Measurements from ENCODE around the gene NEUROD2. TPM values are rescaled to one million over a fixed set of nuclear protein-coding genes. Genes with fewer than 3 reads are reported as not detected.

Gene NEUROD2
- total RNA-seq, 1 donor from 2014 or later, result not detected

GRCh38 chr17:39604911-39605491, 2.7 kb downstream of the NEUROD2 start:
- Histone ChIP-seq H3K4me3 (ENCODE audit: low read depth, low read length) (no peak overlapping the region), H3K36me3 (ENCODE audit: control insufficient read depth, insufficient read depth, low read length) (no peaks in the 10 kb centered on the region), H3K27me3 (ENCODE audit: control insufficient read depth, insufficient read depth, low read length) (peaks cover 99% of the 10 kb centered on the region)
- DNase-seq (ENCODE audit: low read depth), result no peak
- TF ChIP-seq CTCF (IDR thresholded peaks at IDR 0.05; ENCODE audit: insufficient read depth, low read length, poor library complexity, severe bottlenecking), result no peak

GRCh38 chr17:39603304-39604016, 4.3 kb downstream of the NEUROD2 start:
- Histone ChIP-seq H3K4me3 (ENCODE audit: low read depth, low read length) (no peak overlapping the region), H3K36me3 (ENCODE audit: control insufficient read depth, insufficient read depth, low read length) (no peaks in the 10 kb centered on the region), H3K27me3 (ENCODE audit: control insufficient read depth, insufficient read depth, low read length) (peaks cover 99% of the 10 kb centered on the region)
- DNase-seq (ENCODE audit: low read depth), result no peak
- TF ChIP-seq CTCF (IDR thresholded peaks at IDR 0.05; ENCODE audit: insufficient read depth, low read length, poor library complexity, severe bottlenecking), result no peak

GRCh38 chr17:39602533-39603303, 5.0 kb downstream of the NEUROD2 start:
- TF ChIP-seq CTCF (IDR thresholded peaks at IDR 0.05; ENCODE audit: insufficient read depth, low read length, poor library complexity, severe bottlenecking), result no peak
- no peaks in the 10 kb centered on the region for H3K36me3 ChIP-seq (ENCODE audit: control insufficient read depth, insufficient read depth, low read length)
- no peak for DNase-seq (ENCODE audit: low read depth)

GRCh38 chr17:39601758-39602532, 5.8 kb downstream of the NEUROD2 start:
- TF ChIP-seq CTCF (IDR thresholded peaks at IDR 0.05; ENCODE audit: insufficient read depth, low read length, poor library complexity, severe bottlenecking), result no peak
- no peak overlapping the region for H3K4me3 ChIP-seq (ENCODE audit: low read depth, low read length)
- DNase-seq (ENCODE audit: low read depth), result no peak
- no peaks in the 10 kb centered on the region for H3K36me3 ChIP-seq (ENCODE audit: control insufficient read depth, insufficient read depth, low read length)
- H3K27me3 ChIP-seq (ENCODE audit: control insufficient read depth, insufficient read depth, low read length), result peaks cover 99% of the 10 kb centered on the region

More at GRCh38 chr17:39602533-39603303, 5.0 kb downstream of the NEUROD2 start:
- no peak overlapping the region for H3K4me3 ChIP-seq (ENCODE audit: low read depth, low read length)
- peaks cover 99% of the 10 kb centered on the region for H3K27me3 ChIP-seq (ENCODE audit: control insufficient read depth, insufficient read depth, low read length)

GRCh38 chr17:39600997-39601597, 6.6 kb downstream of the NEUROD2 start:
- TF ChIP-seq CTCF (IDR thresholded peaks at IDR 0.05; ENCODE audit: insufficient read depth, low read length, poor library complexity, severe bottlenecking), result no peak
- DNase-seq (ENCODE audit: low read depth), result no peak
- Histone ChIP-seq H3K36me3 (ENCODE audit: control insufficient read depth, insufficient read depth, low read length) (no peaks in the 10 kb centered on the region), H3K27me3 (ENCODE audit: control insufficient read depth, insufficient read depth, low read length) (peaks cover 99% of the 10 kb centered on the region), H3K4me3 (ENCODE audit: low read depth, low read length) (no peak overlapping the region)
